GM19193 (cell line): ENCODE measurements around the gene VNN1.

Experiments used
- POLR2A ChIP-seq: IDR thresholded peaks from 4 replicates; pipeline ENCODE4 v1.6.1; 2011; ENCODE audit not compliant: insufficient read depth, insufficient read length; ENCODE audit errors: extremely low read depth

VNN1 gene

GRCh38 chr6:132651062-132651461 lies 62.8 kb downstream of the VNN1 start:
- no peak for TF ChIP-seq POLR2A

DNA sequence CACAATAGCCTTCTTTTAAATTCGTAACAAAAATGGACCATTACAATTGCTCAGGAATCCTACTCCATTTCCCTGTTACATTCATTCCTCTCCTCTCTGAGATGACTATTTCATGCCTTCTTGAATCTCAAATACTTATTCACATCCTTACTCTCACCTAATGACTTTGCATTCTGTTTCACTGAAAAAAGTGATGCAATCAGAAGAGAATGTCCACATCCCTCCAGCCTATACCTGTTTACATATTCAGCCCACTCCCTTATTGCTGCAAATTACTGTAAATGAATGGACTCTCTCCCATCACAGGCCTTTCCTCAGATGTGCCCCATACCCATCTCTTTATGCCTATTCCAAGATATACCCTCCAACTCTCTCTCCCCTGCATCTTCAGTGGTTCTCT lies 63.4 kb downstream of the VNN1 start:
- no peak for TF ChIP-seq POLR2A

DNA sequence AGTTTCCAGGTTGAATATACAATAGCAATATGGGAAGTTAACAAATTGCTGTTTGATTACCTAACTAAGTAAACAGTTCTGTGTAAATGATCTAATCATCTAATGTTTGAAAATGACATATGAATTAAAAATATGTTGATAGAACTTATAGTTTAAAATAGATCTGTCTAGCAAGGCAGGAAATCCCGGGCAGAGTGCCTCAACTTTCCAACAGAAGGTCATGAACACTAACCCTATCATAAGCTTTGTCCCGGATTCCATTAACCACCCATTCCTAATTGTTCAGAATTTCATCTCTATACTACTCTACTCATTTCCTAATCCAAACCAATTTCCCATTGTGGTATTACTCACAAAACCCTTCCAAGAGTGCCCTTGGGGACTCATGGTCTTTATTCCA lies 65.0 kb downstream of the VNN1 start:
- TF ChIP-seq POLR2A: no peak

GRCh38 chr6:132648356-132648755 lies 65.5 kb downstream of the VNN1 start:
- TF ChIP-seq POLR2A: no peak

GRCh38 chr6:132643547-132643946 lies 70.3 kb downstream of the VNN1 start:
- TF ChIP-seq POLR2A: no peak

GRCh38 chr6:132634796-132635195 lies 79.1 kb downstream of the VNN1 start:
- no peak for TF ChIP-seq POLR2A

DNA sequence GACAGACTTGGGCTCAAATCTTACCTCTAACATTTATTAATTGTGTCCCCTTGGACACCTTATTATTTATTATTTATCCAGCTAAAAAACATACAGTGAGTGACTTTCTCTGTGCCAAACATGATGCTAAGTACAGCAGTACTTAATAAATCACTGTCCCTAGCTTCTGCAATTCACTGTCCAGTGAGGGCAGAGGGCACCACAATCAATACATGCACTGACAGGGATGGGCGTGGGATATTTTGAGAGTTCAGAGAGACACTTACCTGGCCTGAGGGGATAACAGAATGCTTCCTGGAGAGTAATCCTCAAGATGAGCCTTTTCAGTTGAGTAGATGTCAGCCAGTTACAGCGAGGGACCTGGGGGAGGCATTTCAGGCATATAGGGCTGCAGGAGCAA lies 80.5 kb downstream of the VNN1 start:
- no peak for TF ChIP-seq POLR2A
